ENCODE results near the gene MCC.

MCC gene

DNA sequence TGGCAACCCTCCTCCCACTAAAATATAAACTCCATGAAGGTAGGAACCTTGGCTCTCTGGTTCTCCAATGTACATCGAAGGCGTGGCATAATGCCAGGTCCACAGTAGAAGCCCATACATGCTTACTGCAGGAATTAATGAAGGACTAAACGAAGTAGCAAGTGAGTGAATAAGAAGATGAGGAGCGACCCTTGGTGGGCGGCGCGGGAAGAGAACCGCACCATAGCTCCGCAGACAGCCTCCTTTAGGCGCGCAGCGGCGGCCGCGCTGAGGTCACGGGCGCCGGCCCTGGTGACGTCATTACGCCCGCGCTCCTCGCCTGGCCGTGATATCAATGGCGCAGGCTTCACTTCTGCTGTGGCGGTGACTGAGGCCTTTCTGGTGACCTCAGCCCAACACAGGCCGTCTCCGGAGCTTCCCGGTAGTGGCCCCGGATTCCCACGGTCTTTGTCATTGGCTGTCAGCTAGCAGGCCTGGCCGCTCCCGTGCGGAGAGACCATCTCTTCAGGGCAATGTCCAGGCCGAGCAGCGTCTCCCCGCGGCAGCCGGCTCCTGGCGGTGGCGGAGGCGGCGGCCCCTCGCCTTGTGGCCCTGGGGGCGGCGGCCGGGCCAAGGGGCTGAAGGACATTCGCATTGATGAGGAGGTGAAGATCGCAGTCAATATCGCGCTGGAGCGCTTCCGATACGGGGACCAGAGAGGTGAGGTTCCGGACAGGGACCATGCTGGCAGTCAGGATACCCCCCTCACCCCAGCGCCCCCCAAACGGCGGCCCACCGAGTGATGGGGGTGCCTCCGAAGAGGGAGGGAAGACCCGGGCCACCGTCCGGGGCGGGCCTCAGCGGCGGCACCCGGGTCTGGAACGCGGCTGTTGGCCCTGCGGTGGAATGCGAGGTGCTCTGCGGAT lies 25.4 kb upstream of the MCC start, which contains the start of gene YTHDC2 (continued):
- TF ChIP-seq, protein P1, sequence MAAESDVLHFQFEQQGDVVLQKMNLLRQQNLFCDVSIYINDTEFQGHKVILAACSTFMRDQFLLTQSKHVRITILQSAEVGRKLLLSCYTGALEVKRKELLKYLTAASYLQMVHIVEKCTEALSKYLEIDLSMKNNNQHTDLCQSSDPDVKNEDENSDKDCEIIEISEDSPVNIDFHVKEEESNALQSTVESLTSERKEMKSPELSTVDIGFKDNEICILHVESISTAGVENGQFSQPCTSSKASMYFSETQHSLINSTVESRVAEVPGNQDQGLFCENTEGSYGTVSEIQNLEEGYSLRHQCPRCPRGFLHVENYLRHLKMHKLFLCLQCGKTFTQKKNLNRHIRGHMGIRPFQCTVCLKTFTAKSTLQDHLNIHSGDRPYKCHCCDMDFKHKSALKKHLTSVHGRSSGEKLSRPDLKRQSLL (tag by site-specific recombination; IDR thresholded peaks at IDR 0.05) = peak; percentile 11; the same call in 1 of the 2 replicates
- TF ChIP-seq, protein P2, sequence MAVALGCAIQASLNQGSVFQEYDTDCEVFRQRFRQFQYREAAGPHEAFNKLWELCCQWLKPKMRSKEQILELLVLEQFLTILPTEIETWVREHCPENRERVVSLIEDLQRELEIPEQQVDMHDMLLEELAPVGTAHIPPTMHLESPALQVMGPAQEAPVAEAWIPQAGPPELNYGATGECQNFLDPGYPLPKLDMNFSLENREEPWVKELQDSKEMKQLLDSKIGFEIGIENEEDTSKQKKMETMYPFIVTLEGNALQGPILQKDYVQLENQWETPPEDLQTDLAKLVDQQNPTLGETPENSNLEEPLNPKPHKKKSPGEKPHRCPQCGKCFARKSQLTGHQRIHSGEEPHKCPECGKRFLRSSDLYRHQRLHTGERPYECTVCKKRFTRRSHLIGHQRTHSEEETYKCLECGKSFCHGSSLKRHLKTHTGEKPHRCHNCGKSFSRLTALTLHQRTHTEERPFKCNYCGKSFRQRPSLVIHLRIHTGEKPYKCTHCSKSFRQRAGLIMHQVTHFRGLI (tag by site-specific recombination; IDR thresholded peaks at IDR 0.05) = peak; percentile 58
- TF ChIP-seq ZNF596 (tag by site-specific recombination; IDR thresholded peaks at IDR 0.05) = no peak
- no peak for TF ChIP-seq REPIN1 (tag by site-specific recombination; IDR thresholded peaks at IDR 0.05; ENCODE audit: low read depth)
- TF ChIP-seq, protein P3, sequence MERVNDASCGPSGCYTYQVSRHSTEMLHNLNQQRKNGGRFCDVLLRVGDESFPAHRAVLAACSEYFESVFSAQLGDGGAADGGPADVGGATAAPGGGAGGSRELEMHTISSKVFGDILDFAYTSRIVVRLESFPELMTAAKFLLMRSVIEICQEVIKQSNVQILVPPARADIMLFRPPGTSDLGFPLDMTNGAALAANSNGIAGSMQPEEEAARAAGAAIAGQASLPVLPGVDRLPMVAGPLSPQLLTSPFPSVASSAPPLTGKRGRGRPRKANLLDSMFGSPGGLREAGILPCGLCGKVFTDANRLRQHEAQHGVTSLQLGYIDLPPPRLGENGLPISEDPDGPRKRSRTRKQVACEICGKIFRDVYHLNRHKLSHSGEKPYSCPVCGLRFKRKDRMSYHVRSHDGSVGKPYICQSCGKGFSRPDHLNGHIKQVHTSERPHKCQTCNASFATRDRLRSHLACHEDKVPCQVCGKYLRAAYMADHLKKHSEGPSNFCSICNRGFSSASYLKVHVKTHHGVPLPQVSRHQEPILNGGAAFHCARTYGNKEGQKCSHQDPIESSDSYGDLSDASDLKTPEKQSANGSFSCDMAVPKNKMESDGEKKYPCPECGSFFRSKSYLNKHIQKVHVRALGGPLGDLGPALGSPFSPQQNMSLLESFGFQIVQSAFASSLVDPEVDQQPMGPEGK (tag by site-specific recombination; IDR thresholded peaks at IDR 0.05) = peak; percentile 50; the same call in 1 of the 2 replicates
- TF ChIP-seq GLI2 (tag by site-specific recombination; IDR thresholded peaks at IDR 0.05; ENCODE audit: borderline replicate concordance, low read depth) = no peak
- TF ChIP-seq, protein P4, sequence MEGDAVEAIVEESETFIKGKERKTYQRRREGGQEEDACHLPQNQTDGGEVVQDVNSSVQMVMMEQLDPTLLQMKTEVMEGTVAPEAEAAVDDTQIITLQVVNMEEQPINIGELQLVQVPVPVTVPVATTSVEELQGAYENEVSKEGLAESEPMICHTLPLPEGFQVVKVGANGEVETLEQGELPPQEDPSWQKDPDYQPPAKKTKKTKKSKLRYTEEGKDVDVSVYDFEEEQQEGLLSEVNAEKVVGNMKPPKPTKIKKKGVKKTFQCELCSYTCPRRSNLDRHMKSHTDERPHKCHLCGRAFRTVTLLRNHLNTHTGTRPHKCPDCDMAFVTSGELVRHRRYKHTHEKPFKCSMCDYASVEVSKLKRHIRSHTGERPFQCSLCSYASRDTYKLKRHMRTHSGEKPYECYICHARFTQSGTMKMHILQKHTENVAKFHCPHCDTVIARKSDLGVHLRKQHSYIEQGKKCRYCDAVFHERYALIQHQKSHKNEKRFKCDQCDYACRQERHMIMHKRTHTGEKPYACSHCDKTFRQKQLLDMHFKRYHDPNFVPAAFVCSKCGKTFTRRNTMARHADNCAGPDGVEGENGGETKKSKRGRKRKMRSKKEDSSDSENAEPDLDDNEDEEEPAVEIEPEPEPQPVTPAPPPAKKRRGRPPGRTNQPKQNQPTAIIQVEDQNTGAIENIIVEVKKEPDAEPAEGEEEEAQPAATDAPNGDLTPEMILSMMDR (tag by site-specific recombination; IDR thresholded peaks at IDR 0.05) = peak; percentile 87
- TF ChIP-seq, protein P5, sequence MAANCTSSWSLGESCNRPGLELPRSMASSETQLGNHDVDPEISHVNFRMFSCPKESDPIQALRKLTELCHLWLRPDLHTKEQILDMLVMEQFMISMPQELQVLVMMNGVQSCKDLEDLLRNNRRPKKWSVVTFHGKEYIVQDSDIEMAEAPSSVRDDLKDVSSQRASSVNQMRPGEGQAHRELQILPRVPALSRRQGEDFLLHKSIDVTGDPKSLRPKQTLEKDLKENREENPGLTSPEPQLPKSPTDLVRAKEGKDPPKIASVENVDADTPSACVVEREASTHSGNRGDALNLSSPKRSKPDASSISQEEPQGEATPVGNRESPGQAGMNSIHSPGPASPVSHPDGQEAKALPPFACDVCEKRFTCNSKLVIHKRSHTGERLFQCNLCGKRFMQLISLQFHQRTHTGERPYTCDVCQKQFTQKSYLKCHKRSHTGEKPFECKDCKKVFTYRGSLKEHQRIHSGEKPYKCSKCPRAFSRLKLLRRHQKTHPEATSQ (tag by site-specific recombination; IDR thresholded peaks at IDR 0.05) = no peak; the same call in 1 of the 2 replicates
- peak; percentile 39; the same call in 1 of the 2 replicates for TF ChIP-seq ZNF785 (tag by site-specific recombination; IDR thresholded peaks at IDR 0.05)
- TF ChIP-seq SCRT2 (tag by site-specific recombination; IDR thresholded peaks at IDR 0.05) = 0 out of 2 replicates have a peak, but pooled peaks have one; percentile 13
- peak; percentile 87; the same call in 1 of the 2 replicates for TF ChIP-seq ZNF501 (tag by site-specific recombination; IDR thresholded peaks at IDR 0.05)
- no peak for TF ChIP-seq ZNF837 (tag by site-specific recombination; IDR thresholded peaks at IDR 0.05)
- TF ChIP-seq ZNF394 (tag by site-specific recombination; IDR thresholded peaks at IDR 0.05; ENCODE audit: borderline replicate concordance) = peak; percentile 61; the same call in 1 of the 2 replicates
- TF ChIP-seq WT1 (tag by site-specific recombination; IDR thresholded peaks at IDR 0.05) = no peak; the same call in 1 of the 2 replicates
- TF ChIP-seq, protein P6, sequence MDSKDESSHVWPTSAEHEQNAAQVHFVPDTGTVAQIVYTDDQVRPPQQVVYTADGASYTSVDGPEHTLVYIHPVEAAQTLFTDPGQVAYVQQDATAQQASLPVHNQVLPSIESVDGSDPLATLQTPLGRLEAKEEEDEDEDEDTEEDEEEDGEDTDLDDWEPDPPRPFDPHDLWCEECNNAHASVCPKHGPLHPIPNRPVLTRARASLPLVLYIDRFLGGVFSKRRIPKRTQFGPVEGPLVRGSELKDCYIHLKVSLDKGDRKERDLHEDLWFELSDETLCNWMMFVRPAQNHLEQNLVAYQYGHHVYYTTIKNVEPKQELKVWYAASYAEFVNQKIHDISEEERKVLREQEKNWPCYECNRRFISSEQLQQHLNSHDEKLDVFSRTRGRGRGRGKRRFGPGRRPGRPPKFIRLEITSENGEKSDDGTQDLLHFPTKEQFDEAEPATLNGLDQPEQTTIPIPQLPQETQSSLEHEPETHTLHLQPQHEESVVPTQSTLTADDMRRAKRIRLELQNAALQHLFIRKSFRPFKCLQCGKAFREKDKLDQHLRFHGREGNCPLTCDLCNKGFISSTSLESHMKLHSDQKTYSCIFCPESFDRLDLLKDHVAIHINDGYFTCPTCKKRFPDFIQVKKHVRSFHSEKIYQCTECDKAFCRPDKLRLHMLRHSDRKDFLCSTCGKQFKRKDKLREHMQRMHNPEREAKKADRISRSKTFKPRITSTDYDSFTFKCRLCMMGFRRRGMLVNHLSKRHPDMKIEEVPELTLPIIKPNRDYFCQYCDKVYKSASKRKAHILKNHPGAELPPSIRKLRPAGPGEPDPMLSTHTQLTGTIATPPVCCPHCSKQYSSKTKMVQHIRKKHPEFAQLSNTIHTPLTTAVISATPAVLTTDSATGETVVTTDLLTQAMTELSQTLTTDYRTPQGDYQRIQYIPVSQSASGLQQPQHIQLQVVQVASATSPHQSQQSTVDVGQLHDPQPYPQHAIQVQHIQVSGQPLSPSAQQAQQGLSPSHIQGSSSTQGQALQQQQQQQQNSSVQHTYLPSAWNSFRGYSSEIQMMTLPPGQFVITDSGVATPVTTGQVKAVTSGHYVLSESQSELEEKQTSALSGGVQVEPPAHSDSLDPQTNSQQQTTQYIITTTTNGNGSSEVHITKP (tag by site-specific recombination; IDR thresholded peaks at IDR 0.05) = peak; percentile 71
- TF ChIP-seq SP7 (tag by site-specific recombination; IDR thresholded peaks at IDR 0.05) = peak; percentile 89
- no peak for TF ChIP-seq ZNF354C (tag by site-specific recombination; IDR thresholded peaks at IDR 0.05; ENCODE audit: borderline replicate concordance, low read depth)
- TF ChIP-seq, protein P7, sequence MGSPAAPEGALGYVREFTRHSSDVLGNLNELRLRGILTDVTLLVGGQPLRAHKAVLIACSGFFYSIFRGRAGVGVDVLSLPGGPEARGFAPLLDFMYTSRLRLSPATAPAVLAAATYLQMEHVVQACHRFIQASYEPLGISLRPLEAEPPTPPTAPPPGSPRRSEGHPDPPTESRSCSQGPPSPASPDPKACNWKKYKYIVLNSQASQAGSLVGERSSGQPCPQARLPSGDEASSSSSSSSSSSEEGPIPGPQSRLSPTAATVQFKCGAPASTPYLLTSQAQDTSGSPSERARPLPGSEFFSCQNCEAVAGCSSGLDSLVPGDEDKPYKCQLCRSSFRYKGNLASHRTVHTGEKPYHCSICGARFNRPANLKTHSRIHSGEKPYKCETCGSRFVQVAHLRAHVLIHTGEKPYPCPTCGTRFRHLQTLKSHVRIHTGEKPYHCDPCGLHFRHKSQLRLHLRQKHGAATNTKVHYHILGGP (tag by site-specific recombination; IDR thresholded peaks at IDR 0.05) = no peak
- no peak for TF ChIP-seq ZNF626 (tag by site-specific recombination; IDR thresholded peaks at IDR 0.05)
- TF ChIP-seq ZNF600 (tag by site-specific recombination; IDR thresholded peaks at IDR 0.05) = peak; percentile 29
- TF ChIP-seq ZNF664 (tag by site-specific recombination; IDR thresholded peaks at IDR 0.05) = no peak
- TF ChIP-seq, protein P8, sequence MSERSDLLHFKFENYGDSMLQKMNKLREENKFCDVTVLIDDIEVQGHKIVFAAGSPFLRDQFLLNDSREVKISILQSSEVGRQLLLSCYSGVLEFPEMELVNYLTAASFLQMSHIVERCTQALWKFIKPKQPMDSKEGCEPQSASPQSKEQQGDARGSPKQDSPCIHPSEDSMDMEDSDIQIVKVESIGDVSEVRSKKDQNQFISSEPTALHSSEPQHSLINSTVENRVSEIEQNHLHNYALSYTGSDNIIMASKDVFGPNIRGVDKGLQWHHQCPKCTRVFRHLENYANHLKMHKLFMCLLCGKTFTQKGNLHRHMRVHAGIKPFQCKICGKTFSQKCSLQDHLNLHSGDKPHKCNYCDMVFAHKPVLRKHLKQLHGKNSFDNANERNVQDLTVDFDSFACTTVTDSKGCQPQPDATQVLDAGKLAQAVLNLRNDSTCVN (tag by site-specific recombination; optimal IDR thresholded peaks at IDR 0.05) = peak; percentile 91
